ENCODE measurements around the gene NPAS3.

The NPAS3 gene

GRCh38 chr14:33525626-33526025 is 586.9 kb downstream of the NPAS3 start:
- Histone ChIP-seq H3K27me3 (ENCODE audit: insufficient read depth, poor library complexity, severe bottlenecking) (no peaks in the 10 kb centered on the region), H3K27ac (replicated peaks) (no peak overlapping the region), H3K4me3 (replicated peaks; ENCODE audit: insufficient read depth, low read length) (no peak overlapping the region)
- no peak for DNase-seq (ENCODE audit: low read depth in 1 of 2, low spot score in 1 of 2)
- TF ChIP-seq POLR2AphosphoS5 (IDR thresholded peaks at IDR 0.05; ENCODE audit: low read depth) (no peak), GABPA (IDR thresholded peaks at IDR 0.05; ENCODE audit: low read depth) (no peak), REST (IDR thresholded peaks at IDR 0.05; ENCODE audit: insufficient replicate concordance, low read depth) (no peak), CTCF (IDR thresholded peaks at IDR 0.05; ENCODE audit: insufficient read depth, low read length) (no peak), SPI1 (IDR thresholded peaks at IDR 0.05; ENCODE audit: borderline replicate concordance, low read depth) (no peak)

GRCh38 chr14:33527023-33527634 is 588.5 kb downstream of the NPAS3 start:
- H3K4me3 ChIP-seq (replicated peaks; ENCODE audit: insufficient read depth, low read length): no peak overlapping the region
- no peak for DNase-seq (ENCODE audit: low read depth in 1 of 2, low spot score in 1 of 2)
- TF ChIP-seq POLR2AphosphoS5 (IDR thresholded peaks at IDR 0.05; ENCODE audit: low read depth) (no peak), GABPA (IDR thresholded peaks at IDR 0.05; ENCODE audit: low read depth) (no peak), SPI1 (IDR thresholded peaks at IDR 0.05; ENCODE audit: borderline replicate concordance, low read depth) (no peak), CTCF (IDR thresholded peaks at IDR 0.05; ENCODE audit: insufficient read depth, low read length) (no peak), REST (IDR thresholded peaks at IDR 0.05; ENCODE audit: insufficient replicate concordance, low read depth) (no peak)
- H3K27ac ChIP-seq (replicated peaks): no peak overlapping the region
- no peaks in the 10 kb centered on the region for H3K27me3 ChIP-seq (ENCODE audit: insufficient read depth, poor library complexity, severe bottlenecking)

GRCh38 chr14:33528655-33529054 is 590.0 kb downstream of the NPAS3 start:
- DNase-seq (ENCODE audit: low read depth in 1 of 2, low spot score in 1 of 2): no peak
- H3K4me3 ChIP-seq (replicated peaks; ENCODE audit: insufficient read depth, low read length): no peak overlapping the region
- H3K27me3 ChIP-seq (ENCODE audit: insufficient read depth, poor library complexity, severe bottlenecking): no peaks in the 10 kb centered on the region
- TF ChIP-seq REST (IDR thresholded peaks at IDR 0.05; ENCODE audit: insufficient replicate concordance, low read depth) (no peak), GABPA (IDR thresholded peaks at IDR 0.05; ENCODE audit: low read depth) (no peak), CTCF (IDR thresholded peaks at IDR 0.05; ENCODE audit: insufficient read depth, low read length) (no peak), POLR2AphosphoS5 (IDR thresholded peaks at IDR 0.05; ENCODE audit: low read depth) (no peak), SPI1 (IDR thresholded peaks at IDR 0.05; ENCODE audit: borderline replicate concordance, low read depth) (no peak)
- H3K27ac ChIP-seq (replicated peaks): no peak overlapping the region

Measured in HL-60 (cell line).